Mucosa of descending colon (tissue), 3 donors: ENCODE measurements around the gene MTA3. TPM values are rescaled to one million over a fixed set of nuclear protein-coding genes. Genes with fewer than 3 reads are reported as not detected.

Experiments used
- ATAC-seq: fragments of 200-7000 bp; cut with Tn5 transposase; one replicate; pipeline ENCODE4 v1.9.1; 2020; ENCODE audit warnings: mild to moderate bottlenecking, moderate library complexity
- DNase-seq, 3 donors: peaks; one replicate each; pipeline ENCODE4 v3.0.0-alpha.2; 2020
- H3K36me3 ChIP-seq: fragments of 200-600 bp; one replicate; pipeline ENCODE4 v1.8.0; 2021; ENCODE audit warnings: low read depth, mild to moderate bottlenecking
- H3K4me1 ChIP-seq: fragments of 200-600 bp; one replicate; pipeline ENCODE4 v1.8.0; 2021; ENCODE audit warnings: low read depth, mild to moderate bottlenecking
- H3K4me3 ChIP-seq: fragments of 200-600 bp; one replicate; pipeline ENCODE4 v1.8.0; 2021; ENCODE audit warnings: mild to moderate bottlenecking
- H3K9me3 ChIP-seq: fragments of 200-600 bp; one replicate; pipeline ENCODE4 v1.8.0; 2021; ENCODE audit warnings: mild to moderate bottlenecking
- CTCF ChIP-seq: fragments of 200-600 bp; IDR thresholded peaks from one replicate; pipeline ENCODE4 v1.8.0; 2022; ENCODE audit warnings: antibody characterized with exemption, mild to moderate bottlenecking
- intact Hi-C, 2 donors: fragments of 100-400 bp; cut with DNase I in 1 of 2; cut with micrococcal nuclease in 1 of 2; formaldehyde crosslinking; loops; one replicate each; pipeline versions ENCODE4 v1.11.0 to v1.11.1; 2022; cut with DNase I, micrococcal nuclease
- total RNA-seq, 3 donors: library from RNA; stranded (reverse); fragmentation: NEBNext Ultra II Directional in 2 of 3; extraction: Animal tissue kit (Norgen Biotek cat#: 25700) in 2 of 3; gene quantifications; one replicate each; pipeline versions ENCODE4 v1.2.1 to v1.2.4, GENCODE V29; 2021 to 2023
- donor health status: DM: no; HTN: no; CAD: no; lungs with moderate emphysema.
- donor health status: DM: no; HTN: no; CAD: no.
- donor health status: DM: no; HTN: yes; CAD: no.

Gene MTA3
- total RNA-seq, 3 donors from 2014 or later: 44.8 to 58.9 (median 52.8) TPM

GRCh38 chr2:42767080-42767898 lies 198.9 kb downstream of the MTA3 start:
- no peak for DNase-seq

GRCh38 chr2:42767899-42768705 lies 199.7 kb downstream of the MTA3 start:
- Histone ChIP-seq H3K36me3 (no peaks in the 10 kb centered on the region), H3K9me3 (no peaks in the 10 kb centered on the region), H3K4me3 (no peak overlapping the region), H3K4me1 (no peaks in the 10 kb centered on the region)
- no peak for DNase-seq
- no peak for ATAC-seq
- TF ChIP-seq CTCF: no peak
- intact Hi-C loops: no loop called here

More at GRCh38 chr2:42767080-42767898, 198.9 kb downstream of the MTA3 start:
- Histone ChIP-seq H3K4me3 (no peak overlapping the region), H3K4me1 (no peaks in the 10 kb centered on the region), H3K36me3 (no peaks in the 10 kb centered on the region), H3K9me3 (no peaks in the 10 kb centered on the region)
- intact Hi-C loops: no loop called here
- TF ChIP-seq CTCF: no peak
- ATAC-seq: no peak

GRCh38 chr2:42768706-42769256 lies 200.3 kb downstream of the MTA3 start:
- Histone ChIP-seq H3K4me1 (no peaks in the 10 kb centered on the region), H3K36me3 (no peaks in the 10 kb centered on the region), H3K9me3 (no peaks in the 10 kb centered on the region), H3K4me3 (no peak overlapping the region)
- ATAC-seq (no peak), DNase-seq (no peak)
- TF ChIP-seq CTCF: no peak
- intact Hi-C loops: no loop called here

GRCh38 chr2:42769583-42770287 lies 201.3 kb downstream of the MTA3 start:
- no peaks in the 10 kb centered on the region for H3K9me3 ChIP-seq
- TF ChIP-seq CTCF: no peak
- H3K4me1 ChIP-seq: no peaks in the 10 kb centered on the region
- intact Hi-C loops: no loop called here
- ATAC-seq (no peak), DNase-seq (no peak)
- H3K36me3 ChIP-seq: no peaks in the 10 kb centered on the region
- no peak overlapping the region for H3K4me3 ChIP-seq

GRCh38 chr2:42770288-42771131 lies 202.1 kb downstream of the MTA3 start:
- ATAC-seq: peak; percentile 68
- no peak for DNase-seq
- no peak for TF ChIP-seq CTCF

More at GRCh38 chr2:42770288-42771131, 202.1 kb downstream of the MTA3 start:
- intact Hi-C loops: no loop called here
- Histone ChIP-seq H3K4me1 (no peaks in the 10 kb centered on the region), H3K4me3 (no peak overlapping the region), H3K9me3 (no peaks in the 10 kb centered on the region), H3K36me3 (no peaks in the 10 kb centered on the region)
